H54 (cell line): ENCODE measurements around the gene CD93.

Source experiments
- DNase-seq: peaks from one replicate; pipeline ENCODE4 v3.0.0; 2011; ENCODE audit warnings: low spot score, mixed read lengths; ENCODE audit not compliant: insufficient read length
- FAIRE-seq: peaks from 3 replicates; lab custom pipeline; 2011; peaks lifted over from hg19 to GRCh38; lab: Jason Lieb, UNC
- POLR2A ChIP-seq: IDR thresholded peaks from 2 replicates; pipeline ENCODE4 v1.6.1; 2011; ENCODE audit warnings: low read depth, mild to moderate bottlenecking, low read length

Gene CD93, protein sequence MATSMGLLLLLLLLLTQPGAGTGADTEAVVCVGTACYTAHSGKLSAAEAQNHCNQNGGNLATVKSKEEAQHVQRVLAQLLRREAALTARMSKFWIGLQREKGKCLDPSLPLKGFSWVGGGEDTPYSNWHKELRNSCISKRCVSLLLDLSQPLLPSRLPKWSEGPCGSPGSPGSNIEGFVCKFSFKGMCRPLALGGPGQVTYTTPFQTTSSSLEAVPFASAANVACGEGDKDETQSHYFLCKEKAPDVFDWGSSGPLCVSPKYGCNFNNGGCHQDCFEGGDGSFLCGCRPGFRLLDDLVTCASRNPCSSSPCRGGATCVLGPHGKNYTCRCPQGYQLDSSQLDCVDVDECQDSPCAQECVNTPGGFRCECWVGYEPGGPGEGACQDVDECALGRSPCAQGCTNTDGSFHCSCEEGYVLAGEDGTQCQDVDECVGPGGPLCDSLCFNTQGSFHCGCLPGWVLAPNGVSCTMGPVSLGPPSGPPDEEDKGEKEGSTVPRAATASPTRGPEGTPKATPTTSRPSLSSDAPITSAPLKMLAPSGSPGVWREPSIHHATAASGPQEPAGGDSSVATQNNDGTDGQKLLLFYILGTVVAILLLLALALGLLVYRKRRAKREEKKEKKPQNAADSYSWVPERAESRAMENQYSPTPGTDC

DNA sequence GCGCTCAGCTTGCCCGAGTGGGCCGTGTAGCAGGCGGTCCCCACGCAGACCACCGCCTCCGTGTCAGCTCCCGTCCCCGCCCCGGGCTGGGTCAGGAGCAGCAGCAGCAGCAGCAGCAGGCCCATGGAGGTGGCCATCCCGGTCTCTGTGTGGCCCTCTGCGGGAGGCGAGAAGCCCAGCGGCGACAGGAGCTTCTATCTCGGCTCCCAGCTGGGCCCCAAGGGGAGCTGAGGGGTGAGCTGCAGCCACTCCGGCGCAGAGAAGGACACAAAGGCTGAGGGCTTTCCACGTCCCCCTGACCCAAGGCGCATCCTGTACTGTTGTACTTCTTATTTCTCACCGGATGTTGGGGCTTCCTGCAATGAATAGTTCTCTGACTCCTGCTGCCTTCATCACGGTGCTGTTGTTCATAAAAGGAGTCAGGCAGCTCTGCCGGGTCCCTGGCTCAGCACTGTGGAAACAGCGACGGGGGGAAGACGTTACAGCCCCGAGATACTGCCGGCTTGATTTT lies at the start of gene CD93:
TSS of gene CD93 (minus strand) at position 269 of the 511 bp plus-strand sequence. CDS start at position 137, 132 bp downstream.
- no peak for DNase-seq
- FAIRE-seq, result no peak
- TF ChIP-seq POLR2A, result no peak

DNA sequence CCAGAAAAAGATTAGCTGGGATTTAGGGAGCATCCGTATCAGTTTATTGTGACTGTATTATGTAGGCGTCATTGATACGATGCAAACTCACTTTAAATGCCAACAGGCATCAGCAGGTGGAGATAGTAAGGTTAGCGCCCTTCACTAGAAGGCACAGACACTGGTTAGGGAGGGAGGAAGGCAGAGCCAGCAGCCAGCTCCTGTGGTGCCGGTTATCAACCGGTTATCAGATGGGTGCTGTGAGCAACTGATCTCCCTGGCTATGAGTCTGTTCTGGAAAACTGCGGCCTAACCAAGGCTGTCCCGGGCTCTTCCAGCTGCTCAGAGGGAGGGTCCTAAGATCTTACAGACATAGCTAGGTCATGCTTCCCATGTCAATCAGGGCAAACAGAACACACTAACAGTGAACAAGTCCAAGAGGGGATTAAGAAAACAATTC lies 47.5 kb upstream of the CD93 start:
- FAIRE-seq (no peak), DNase-seq (no peak)
- no peak for TF ChIP-seq POLR2A

DNA sequence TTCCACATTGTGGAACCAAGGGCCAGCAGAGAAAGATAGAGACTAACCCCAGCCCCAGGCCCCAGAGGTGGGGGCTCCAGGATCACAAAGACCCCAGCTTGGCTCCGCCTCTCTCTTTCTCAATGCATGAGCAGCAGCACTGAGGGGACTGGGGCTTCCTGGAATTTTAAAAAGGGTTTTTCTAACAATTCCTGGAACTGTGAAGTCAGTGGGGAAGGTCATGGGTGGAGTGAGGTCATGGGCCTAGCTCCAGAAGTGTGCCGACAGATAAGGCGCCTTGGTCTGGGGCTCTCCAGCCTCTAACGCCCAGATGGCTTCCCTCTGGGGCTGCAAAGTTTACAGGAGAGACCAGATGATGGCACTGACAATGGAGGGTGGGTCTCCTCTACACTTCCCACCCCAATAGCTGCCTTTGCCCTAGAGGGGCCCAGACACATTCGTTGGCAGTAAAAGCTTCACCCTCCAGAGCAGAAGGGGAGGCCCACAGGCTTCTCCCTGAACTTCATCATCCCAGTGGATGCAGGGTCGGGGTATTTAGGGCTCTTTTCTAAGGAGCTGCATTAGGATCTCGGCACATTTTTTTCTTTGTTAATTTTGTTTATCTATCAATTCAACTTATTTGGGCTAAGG lies 46.9 kb upstream of the CD93 start:
- TF ChIP-seq POLR2A, result no peak
- FAIRE-seq, result no peak
- no peak for DNase-seq

DNA sequence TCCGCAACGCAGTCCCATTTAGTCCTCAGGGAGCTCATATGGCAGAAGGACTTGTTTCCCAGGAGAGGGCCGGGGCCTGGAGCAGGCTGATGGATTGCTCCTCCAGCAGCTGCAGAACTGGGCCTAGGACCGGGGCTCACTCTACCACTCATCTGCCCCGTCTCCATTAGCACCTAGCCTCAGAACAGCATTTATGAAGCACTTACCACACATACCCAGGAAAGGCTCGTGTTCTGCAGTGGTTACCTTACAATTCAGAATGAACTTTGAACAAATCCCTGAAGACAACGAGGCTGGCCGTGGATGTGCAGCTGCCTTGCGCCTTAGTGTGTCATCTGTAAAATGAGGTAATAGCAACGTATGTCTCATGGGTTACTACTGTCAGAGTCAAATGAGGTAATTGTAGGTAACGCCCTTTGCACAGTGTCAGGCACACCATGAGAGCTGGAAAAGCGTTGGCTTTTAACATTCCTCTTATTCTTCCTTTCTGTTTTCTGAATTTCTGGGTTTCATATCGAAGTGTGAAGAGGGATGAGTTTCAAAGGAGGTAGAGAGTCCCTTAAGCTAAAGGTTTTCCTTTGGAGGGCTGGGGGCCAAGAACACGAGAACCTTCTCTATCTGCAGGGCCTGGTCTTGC lies 46.3 kb upstream of the CD93 start:
- TF ChIP-seq POLR2A, result no peak
- FAIRE-seq, result no peak
- DNase-seq, result no peak

DNA sequence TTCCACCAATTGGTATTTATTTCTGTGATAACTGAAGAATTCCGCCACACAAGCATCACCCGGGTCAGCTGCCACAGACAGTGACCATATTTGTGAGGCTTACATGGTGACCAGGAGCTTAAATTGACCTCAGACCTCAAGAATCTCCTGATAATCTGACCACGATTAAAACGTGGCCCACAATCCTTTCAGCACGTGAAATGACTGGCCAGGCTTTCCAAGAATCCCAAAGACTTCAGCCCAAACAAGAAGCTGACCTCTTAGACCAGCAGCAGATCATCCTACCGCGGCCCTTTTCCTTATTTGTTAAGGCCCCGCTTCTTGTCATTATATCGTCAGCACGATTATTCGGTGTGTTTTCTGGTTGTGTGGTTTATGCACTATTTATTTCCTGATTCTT lies 45.6 kb upstream of the CD93 start:
- TF ChIP-seq POLR2A, result no peak
- DNase-seq (no peak), FAIRE-seq (no peak)

DNA sequence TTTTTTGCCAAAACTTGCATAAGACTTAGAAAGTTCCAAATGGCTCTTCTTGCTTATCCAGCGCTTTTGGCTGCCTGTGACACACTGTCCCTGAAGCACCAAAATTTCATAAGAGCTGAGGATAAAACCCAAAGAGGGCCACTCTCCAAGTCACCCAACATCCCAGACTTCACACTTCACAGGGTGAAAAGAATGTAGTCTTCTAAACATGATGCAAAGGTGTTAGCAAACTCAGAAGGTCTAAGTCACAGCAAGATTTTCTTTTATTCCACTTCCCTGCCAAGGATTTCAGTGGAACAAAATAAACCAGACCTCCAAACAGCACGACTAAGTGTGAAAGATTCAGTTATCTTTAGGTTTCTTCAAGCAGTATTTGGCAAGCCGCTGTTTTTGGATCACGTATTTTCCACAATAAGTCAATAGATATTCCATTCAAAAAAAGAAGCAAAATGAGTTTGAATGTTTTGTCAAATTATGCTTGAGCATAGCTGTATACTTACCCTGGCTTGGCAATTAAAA lies 44.6 kb upstream of the CD93 start:
- DNase-seq (no peak), FAIRE-seq (no peak)
- TF ChIP-seq POLR2A, result no peak

DNA sequence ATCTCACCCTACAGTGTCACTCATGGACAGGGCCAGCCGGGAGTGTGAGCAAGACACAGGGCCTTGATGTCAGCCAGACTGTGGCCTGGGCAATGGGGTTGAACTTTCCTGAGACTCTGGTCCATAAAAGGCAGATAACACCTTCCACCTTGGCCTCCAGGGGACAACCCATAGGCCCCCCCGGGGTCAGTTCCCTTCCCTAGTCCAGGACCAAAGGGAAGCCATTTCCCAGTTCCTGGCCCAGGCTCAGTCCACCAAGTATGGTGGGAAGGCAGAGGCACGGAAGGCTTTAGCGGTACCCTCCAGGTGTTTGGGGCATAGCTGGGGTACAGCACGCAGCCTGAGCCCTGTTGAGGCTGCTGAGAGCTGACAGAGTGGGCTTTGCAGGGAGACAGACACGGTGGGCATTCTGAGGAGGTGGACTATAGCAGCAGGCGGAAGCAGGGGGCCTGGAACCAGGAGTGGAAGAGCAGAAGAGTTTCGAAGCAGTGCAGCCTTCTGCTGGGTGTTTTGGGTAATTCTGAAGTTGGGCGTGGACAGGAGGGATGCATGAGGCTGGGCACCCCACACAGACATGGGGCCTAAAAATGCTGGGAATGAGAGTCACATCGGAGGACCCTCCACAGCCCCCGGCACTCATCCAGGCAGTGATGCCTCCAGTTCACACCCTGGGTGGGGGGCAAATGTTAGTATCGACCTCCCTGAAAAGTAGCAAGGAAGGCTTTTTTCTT lies 43.9 kb upstream of the CD93 start:
- TF ChIP-seq POLR2A, result no peak
- FAIRE-seq (no peak), DNase-seq (no peak)

DNA sequence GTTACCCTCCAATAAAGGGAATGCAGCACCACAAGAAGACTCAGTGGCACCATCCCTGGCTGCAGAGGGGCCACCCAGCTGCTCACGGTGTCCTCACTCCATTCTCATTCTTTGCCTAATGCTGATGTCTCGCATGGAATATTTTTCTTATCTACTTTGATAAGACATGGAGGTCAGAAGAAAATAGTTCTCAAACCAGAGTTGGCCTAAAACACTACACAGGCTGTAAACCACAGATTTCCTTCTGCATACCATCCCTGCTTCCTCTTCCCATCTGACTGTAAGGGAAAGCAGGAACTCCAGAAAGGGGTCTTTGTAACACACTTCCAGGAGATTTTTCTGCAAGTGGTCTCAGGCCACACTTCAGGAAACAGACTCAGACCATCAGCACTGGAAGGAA lies 43.1 kb upstream of the CD93 start:
- no peak for FAIRE-seq

DNA sequence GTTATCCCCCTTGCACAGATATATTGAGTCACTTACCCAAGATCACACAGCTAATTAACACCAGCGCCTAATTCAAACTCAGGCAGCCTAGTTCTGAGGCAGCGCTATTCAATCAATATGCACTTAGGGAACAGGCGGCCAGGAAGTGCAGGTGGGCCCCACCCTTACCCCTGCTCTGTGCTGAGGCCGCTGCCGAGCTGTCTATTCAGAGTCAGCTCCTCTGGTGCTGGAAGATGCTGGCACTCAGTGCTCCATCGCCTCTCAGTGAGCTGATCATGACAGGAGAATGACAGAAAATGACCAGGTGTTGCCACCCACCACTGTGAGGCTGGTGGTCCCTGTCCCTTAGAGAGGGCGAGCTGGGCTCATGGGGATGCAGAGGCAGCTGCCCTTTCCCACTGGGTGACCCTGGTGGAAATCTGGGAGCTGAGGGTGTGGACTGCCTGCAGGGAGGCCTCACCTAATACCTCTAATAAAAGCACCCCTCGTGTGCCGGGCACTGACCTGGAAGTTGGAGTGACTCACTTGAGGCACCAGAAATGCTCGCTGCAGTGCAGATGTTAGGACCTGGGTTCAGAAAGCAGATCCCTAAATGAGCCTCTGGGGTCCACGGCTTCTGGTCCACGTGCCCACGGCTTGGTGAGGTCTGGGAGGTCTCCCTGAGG lies 42.5 kb upstream of the CD93 start:
- DNase-seq (no peak), FAIRE-seq (no peak)
- no peak for TF ChIP-seq POLR2A

More for the DNA sequence above, 43.1 kb upstream of the CD93 start:
- no peak for TF ChIP-seq POLR2A
- DNase-seq, result no peak

DNA sequence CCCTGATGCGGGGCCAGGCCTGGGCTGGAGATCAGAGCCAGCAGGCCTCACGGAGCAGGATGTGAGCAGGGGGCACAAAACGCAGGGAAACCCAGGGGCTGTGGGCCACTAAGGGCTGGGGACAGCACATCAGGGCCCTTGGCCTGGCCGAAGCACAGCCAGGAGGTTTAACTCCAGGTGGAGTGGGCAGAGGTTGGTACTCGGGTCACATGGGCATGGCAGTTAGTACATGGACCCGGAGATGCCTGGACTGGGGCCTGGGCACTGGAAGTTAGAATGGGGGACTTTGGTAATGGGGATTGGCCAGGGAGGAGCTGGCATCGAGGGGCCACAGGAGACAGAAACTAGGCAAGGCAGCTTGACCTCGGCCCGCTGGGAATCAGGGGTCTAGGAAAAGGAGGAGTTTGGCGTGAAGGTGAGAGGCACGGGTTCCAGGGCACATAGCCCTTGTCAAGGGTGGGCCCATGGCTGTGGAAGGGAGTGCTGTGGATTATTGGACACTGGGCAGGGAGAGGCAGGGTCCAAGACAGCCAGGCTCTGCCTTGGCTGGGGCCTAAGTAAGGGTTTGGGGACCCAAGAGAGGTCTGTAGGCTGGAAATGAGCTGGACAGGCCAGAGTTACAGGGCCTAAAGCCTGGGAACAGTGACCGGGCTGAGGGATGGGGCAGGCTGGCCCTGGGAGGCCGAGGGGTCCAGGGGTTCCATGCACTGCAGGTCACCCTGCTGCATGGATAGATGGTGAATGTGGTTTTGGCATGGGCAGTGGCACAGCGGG lies 41.6 kb upstream of the CD93 start:
- TF ChIP-seq POLR2A, result no peak

DNA sequence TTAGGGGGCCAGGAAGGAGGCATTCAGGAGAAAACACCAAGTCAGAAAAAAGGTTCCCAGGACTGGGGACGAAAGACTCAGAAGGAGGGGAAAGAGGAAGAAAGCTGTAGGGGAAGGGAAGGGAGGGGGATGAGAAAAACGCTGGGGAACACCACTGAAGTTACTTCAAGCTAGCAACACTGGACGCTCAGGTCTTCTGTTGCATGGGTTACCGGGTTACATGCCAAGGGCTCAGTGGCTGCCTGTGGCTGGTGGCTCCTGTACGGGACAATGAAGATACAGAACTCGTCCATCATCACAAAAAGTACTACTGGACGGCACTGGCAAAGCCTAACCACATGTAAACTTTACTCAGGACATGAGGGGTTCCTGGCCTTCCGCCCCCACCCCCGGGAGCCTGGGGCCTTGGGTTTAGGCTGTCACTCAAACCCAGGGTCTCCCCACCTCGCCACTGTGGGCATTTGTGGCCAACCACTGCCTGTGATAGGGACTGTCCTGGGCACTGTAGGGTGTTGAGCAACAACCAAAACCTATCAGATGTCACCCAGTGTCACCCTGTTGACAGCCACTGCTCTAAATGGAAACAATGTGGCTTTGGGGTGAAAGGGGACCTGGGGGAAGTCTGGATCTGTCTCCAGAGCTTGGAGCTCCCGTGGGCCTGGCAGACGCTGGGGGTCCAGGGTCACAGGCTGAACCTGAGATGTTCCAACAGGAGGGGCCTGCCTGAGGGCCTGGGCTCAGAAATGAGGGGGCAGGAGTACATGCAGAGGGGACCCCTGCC lies 40.3 kb upstream of the CD93 start:
- DNase-seq (no peak), FAIRE-seq (no peak)
- TF ChIP-seq POLR2A, result no peak

More for the DNA sequence above, 41.6 kb upstream of the CD93 start:
- no peak for DNase-seq
- no peak for FAIRE-seq
